ENCODE data around the gene AK4. TPM values are rescaled to one million over a fixed set of nuclear protein-coding genes. Genes with fewer than 3 reads are reported as not detected.
"Not testable (repeated sequence)": the region's sequence is repeated elsewhere in the genome, so short reads cannot be mapped to it uniquely, and the experiment has no call there.

Gene AK4
- total RNA-seq: 100 to 1,000 TPM; 108 to 171 (median 123) TPM
- long read RNA-seq, full-length matches to known transcripts: 24 of 29 reads
- long read RNA-seq, partial matches to known transcripts: 0 of 29 reads
- long read RNA-seq, other reads (novel, unspliced or antisense): 5 of 29 reads

- intact Hi-C loops (cut with DNase I); H3K36me3 ChIP-seq; DNase-seq; H3K27me3 ChIP-seq; H3K9me3 ChIP-seq: not testable (repeated sequence)
- peaks cover 0 to 48% (median 9%) of the 10 kb centered on the region in 4 donors for H3K4me1 ChIP-seq
- peak within 1 kb of the TSS; percentile 71 to 84 (median 79) for H3K4me3 ChIP-seq
- H3K27ac ChIP-seq: peak within 1 kb of the TSS; percentile 70 to 89 (median 72)
- WGBS (ENCODE audit: insufficient coverage, low coverage, low lambda C conversion rate, missing lambda C conversion rate): 0% methylated on average over 1 of the region's 33 CpGs
- peak; percentile 6 to 26 (median 14) for ATAC-seq
These were observed at the start of gene AK4 for GRCh38 chr1:65148178-65148547. Gene AK4, plus strand, starts transcription at chr1:65148203. Its CDS starts 205 bp downstream, at chr1:65148408.

- intact Hi-C loops (cut with DNase I): no loop called here
- H3K36me3 ChIP-seq: no peaks in the 10 kb centered on the region
- DNase-seq (no peak), ATAC-seq (no peak)
- no peaks in the 10 kb centered on the region for H3K27me3 ChIP-seq
- H3K27ac ChIP-seq: no peak overlapping the region
- no peak overlapping the region for H3K4me3 ChIP-seq
- TF ChIP-seq CTCF (IDR thresholded peaks at IDR 0.05) (no peak), POLR2A (IDR thresholded peaks at IDR 0.05) (no peak)
- H3K4me1 ChIP-seq: peaks cover 0 to 15% (median 0%) of the 10 kb centered on the region in 4 donors
- H3K9me3 ChIP-seq: no peaks in the 10 kb centered on the region
- 100% methylated on average over 1 of the region's 3 CpGs for WGBS (ENCODE audit: insufficient coverage, low coverage, low lambda C conversion rate, missing lambda C conversion rate)
These were observed 44.2 kb upstream of the AK4 start for GRCh38 chr1:65103807-65104206.

GRCh38 chr1:65104854-65105534 lies 43.0 kb upstream of the AK4 start:
- H3K9me3 ChIP-seq: no peaks in the 10 kb centered on the region
- H3K4me3 ChIP-seq: no peak overlapping the region
- no peak for TF ChIP-seq POLR2A (IDR thresholded peaks at IDR 0.05)
- TF ChIP-seq CTCF (IDR thresholded peaks at IDR 0.05): no peak
- ATAC-seq (peak; percentile 41 to 90 (median 64)), DNase-seq (peak in 1 of 3 donors; percentile 54)
- intact Hi-C loops (cut with DNase I): no loop called here
- no peaks in the 10 kb centered on the region for H3K36me3 ChIP-seq
- H3K27ac ChIP-seq: peak overlapping the region in 1 of 3 donors; percentile 15
- 77% methylated on average over 1 of the region's 1 CpG for WGBS (ENCODE audit: insufficient coverage, low coverage, low lambda C conversion rate, missing lambda C conversion rate)
- H3K4me1 ChIP-seq: peaks cover 0 to 15% (median 0%) of the 10 kb centered on the region in 4 donors
- no peaks in the 10 kb centered on the region for H3K27me3 ChIP-seq

GRCh38 chr1:65105596-65105995 lies 42.4 kb upstream of the AK4 start:
- H3K36me3 ChIP-seq: no peaks in the 10 kb centered on the region
- 81% methylated on average over 4 of the region's 4 CpGs for WGBS (ENCODE audit: insufficient coverage, low coverage, low lambda C conversion rate, missing lambda C conversion rate)
- no peak overlapping the region for H3K27ac ChIP-seq
- no peaks in the 10 kb centered on the region for H3K9me3 ChIP-seq
- intact Hi-C loops (cut with DNase I): no loop called here
- ATAC-seq (peak in 1 of 4 donors; percentile 9), DNase-seq (no peak)
- TF ChIP-seq CTCF (IDR thresholded peaks at IDR 0.05) (no peak), POLR2A (IDR thresholded peaks at IDR 0.05) (no peak)
- H3K4me3 ChIP-seq: no peak overlapping the region
- no peaks in the 10 kb centered on the region for H3K27me3 ChIP-seq
- H3K4me1 ChIP-seq: peaks cover 0 to 15% (median 0%) of the 10 kb centered on the region in 4 donors

- TF ChIP-seq POLR2A (IDR thresholded peaks at IDR 0.05) (no peak), CTCF (IDR thresholded peaks at IDR 0.05) (no peak)
- intact Hi-C loops (cut with DNase I): no loop called here
- H3K27ac ChIP-seq: no peak overlapping the region
- peaks cover 0 to 15% (median 0%) of the 10 kb centered on the region in 4 donors for H3K4me1 ChIP-seq
- no peak overlapping the region for H3K4me3 ChIP-seq
- no peaks in the 10 kb centered on the region for H3K9me3 ChIP-seq
- no peak for DNase-seq
- WGBS (ENCODE audit: insufficient coverage, low coverage, low lambda C conversion rate, missing lambda C conversion rate): 39% methylated on average over 4 of the region's 4 CpGs
- no peaks in the 10 kb centered on the region for H3K27me3 ChIP-seq
- peak in 3 of 4 donors; percentile 47 to 80 (median 74) for ATAC-seq
- no peaks in the 10 kb centered on the region for H3K36me3 ChIP-seq
These were observed 39.9 kb upstream of the AK4 start for GRCh38 chr1:65108025-65108642.
